GM12878 (cell line): ENCODE results near the gene ANO3. TPM values are rescaled to one million over a fixed set of nuclear protein-coding genes. Genes with fewer than 3 reads are reported as not detected.

ENCODE experiments used
- ATAC-seq: fragments of 200-7000 bp; cut with Tn5 transposase; 3 replicates; pipeline ENCODE4 v1.9.1; 2020; ENCODE audit warnings: mild to moderate bottlenecking, moderate library complexity
- BruUV-seq: library from RNA; stranded (reverse); fragments of 400-500 nt; replicated peaks from 2 replicates; lab custom pipeline; 2021; lab: Mats Ljungman, UMichigan
- CTCF ChIA-PET: fragments of 300-600 bp; sonication (Branson Sonifier 250); formaldehyde crosslinking; extraction: SDS; loops from one replicate; lab custom pipeline; 2021; ENCODE audit warnings: inconsistent platforms; lab: Yijun Ruan, JAX
- POLR2A ChIA-PET: fragments of 350-600 bp; formaldehyde crosslinking; extraction: SDS; loops from one replicate; lab custom pipeline; 2021; ENCODE audit warnings: inconsistent platforms; lab: Charles Lee
- RAD21 ChIA-PET: fragments of 300-600 bp; sonication (Branson Sonifier 250); formaldehyde crosslinking; loops from one replicate; lab custom pipeline; 2023; ENCODE audit warnings: antibody characterized with exemption; ENCODE audit not compliant: unreplicated experiment; lab: Charles Lee
- SMC1A ChIA-PET: fragments of 300-600 bp; sonication (Branson Sonifier 250); formaldehyde crosslinking; loops from one replicate; lab custom pipeline; 2023; ENCODE audit not compliant: unreplicated experiment, uncharacterized antibody; lab: Charles Lee
- DNase-seq: peaks from one replicate; pipeline ENCODE4 v3.0.0-alpha.2; 2011; ENCODE audit warnings: low read depth, low spot score
- FAIRE-seq: peaks from 3 replicates; lab custom pipeline; 2011; peaks lifted over from hg19 to GRCh38; lab: Jason Lieb, UNC
- H2AFZ ChIP-seq: 2 replicates; pipeline ENCODE4 v1.6.0; 2011; ENCODE audit warnings: low read depth, low read length, control low read depth; ENCODE audit not compliant: control insufficient read depth
- H3K27ac ChIP-seq: 2 replicates; pipeline ENCODE4 v1.5.1; 2011; ENCODE audit warnings: control low read depth; ENCODE audit not compliant: control insufficient read depth, insufficient read depth
- H3K27me3 ChIP-seq, 2 experiments: replicated peaks in 1 of 2; 2 replicates each; pipeline versions ENCODE4 v1.6.0 to v1.6.1; 2011; ENCODE audit warnings: low read length in 1 of 2; ENCODE audit not compliant: control insufficient read depth in 2 of 2, insufficient read depth in 2 of 2
- H3K36me3 ChIP-seq, 2 experiments: 2 replicates each; pipeline ENCODE4 v1.5.1; 2011; ENCODE audit warnings: low read length in 1 of 2; ENCODE audit not compliant: control insufficient read depth in 2 of 2, insufficient read depth in 2 of 2
- H3K4me1 ChIP-seq: 2 replicates; pipeline ENCODE4 v1.6.1; 2011; ENCODE audit warnings: mild to moderate bottlenecking, low read length, moderate library complexity, mixed read lengths; ENCODE audit not compliant: control insufficient read depth, insufficient read depth
- H3K4me2 ChIP-seq: 2 replicates; pipeline ENCODE4 v1.6.0; 2011; ENCODE audit warnings: control low read depth; ENCODE audit not compliant: control insufficient read depth, insufficient read depth
- H3K4me3 ChIP-seq: fragments of 200-600 bp; sonication (generic); 2 replicates; pipeline ENCODE4 v1.5.1; 2016
- H3K79me2 ChIP-seq: 2 replicates; pipeline ENCODE4 v1.6.0; 2011; ENCODE audit warnings: low read length; ENCODE audit not compliant: control insufficient read depth, insufficient read depth
- H3K9ac ChIP-seq: 2 replicates; pipeline ENCODE4 v1.8.0; 2011; ENCODE audit warnings: low read length, control low read depth, mixed read lengths; ENCODE audit not compliant: control insufficient read depth, insufficient read depth
- H3K9me3 ChIP-seq: replicated peaks from 3 replicates; pipeline ENCODE4 v1.5.1; 2011; ENCODE audit warnings: mild to moderate bottlenecking, low read length; ENCODE audit not compliant: control insufficient read depth, insufficient read depth
- H4K20me1 ChIP-seq: 2 replicates; pipeline ENCODE4 v1.6.0; 2011; ENCODE audit not compliant: control insufficient read depth, insufficient read depth
- BCL11A ChIP-seq: IDR thresholded peaks from 2 replicates; pipeline ENCODE4 v1.6.1; 2011; ENCODE audit warnings: low read depth, low read length
- CBFB ChIP-seq: IDR thresholded peaks from 2 replicates; pipeline ENCODE4 v1.6.1; 2016; ENCODE audit warnings: antibody characterized with exemption, low read depth
- EED ChIP-seq: sonication (generic); IDR thresholded peaks from 2 replicates; pipeline ENCODE4 v1.6.1; 2016; ENCODE audit warnings: antibody characterized with exemption, low read depth
- GATAD2B ChIP-seq: fragments of 450-650 bp; conservative IDR thresholded peaks from 2 replicates; pipeline ENCODE4 v1.6.1; 2017; ENCODE audit warnings: low read depth, mild to moderate bottlenecking, moderate library complexity
- IKZF1 ChIP-seq: fragments of 450-650 bp; conservative IDR thresholded peaks from 2 replicates; pipeline ENCODE4 v1.6.1; 2017; ENCODE audit warnings: antibody characterized with exemption, mild to moderate bottlenecking
- KDM1A ChIP-seq: fragments of 200-600 bp; sonication (generic); IDR thresholded peaks from 2 replicates; pipeline ENCODE4 v1.6.1; 2016; ENCODE audit warnings: borderline replicate concordance
- MTA3 ChIP-seq: IDR thresholded peaks from 2 replicates; pipeline ENCODE4 v1.6.1; 2012; ENCODE audit warnings: low read length, inconsistent platforms, borderline replicate concordance
- NR2F1 ChIP-seq: fragments of 450-650 bp; conservative IDR thresholded peaks from 2 replicates; pipeline ENCODE4 v1.6.1; 2017; ENCODE audit warnings: mild to moderate bottlenecking
- RAD51 ChIP-seq: fragments of 450-650 bp; IDR thresholded peaks from 2 replicates; pipeline ENCODE4 v1.6.1; 2016; ENCODE audit warnings: moderate library complexity, mild to moderate bottlenecking, inconsistent platforms
- RBBP5 ChIP-seq: fragments of 200-600 bp; sonication (generic); conservative IDR thresholded peaks from 2 replicates; pipeline ENCODE4 v1.6.1; 2016
- SKIL ChIP-seq: fragments of 450-650 bp; IDR thresholded peaks from 2 replicates; pipeline ENCODE4 v1.6.1; 2017; ENCODE audit warnings: mild to moderate bottlenecking, low read depth, inconsistent platforms; ENCODE audit not compliant: poor library complexity, severe bottlenecking
- SMAD5 ChIP-seq: IDR thresholded peaks from 2 replicates; pipeline ENCODE4 v1.6.1; 2016; ENCODE audit warnings: antibody characterized with exemption, low read depth
- SREBF2 ChIP-seq: IDR thresholded peaks from 2 replicates; pipeline ENCODE4 v1.6.1; 2012; ENCODE audit warnings: mild to moderate bottlenecking, low read length
- ZSCAN29 ChIP-seq: fragments of 450-650 bp; IDR thresholded peaks from 2 replicates; pipeline ENCODE4 v1.6.1; 2017; ENCODE audit warnings: mild to moderate bottlenecking, moderate library complexity
- WGBS: methylation state at CpG from one replicate; pipeline ENCODE4 v1.1.6; 2016; ENCODE audit warnings: low lambda C conversion rate; ENCODE audit not compliant: insufficient replicate concordance, insufficient coverage; ENCODE audit errors: missing lambda C conversion rate; 5-methylcytosine and 5-hydroxymethylcytosine counted together
- in situ Hi-C: fragments of 300-500 bp; cut with MboI; formaldehyde crosslinking; loops from 9 replicates; pipeline ENCODE4 v1.14.3; 2018; ENCODE audit warnings: mixed read lengths
- intact Hi-C: fragments of 100-400 bp; cut with micrococcal nuclease; formaldehyde crosslinking; loops from one replicate; pipeline ENCODE4 v1.14.2; 2022; ENCODE audit not compliant: unreplicated experiment
- polyA plus RNA-seq, 11 experiments: library from polyadenylated mRNA; depleted of rRNA in 4 of 11; unstranded in 6 of 11; stranded (reverse) in 5 of 11; fragments of >200 nt; fragmentation: Nextera tagmentation in 4 of 11; fragmentation: Illumina TruSeq in 1 of 11; extraction: Ambion mirVana in 4 of 11; extraction: Trizol in 1 of 11; gene quantifications; 1 replicate in 1 of 11; 2 replicates in 10 of 11; pipeline versions ENCODE4 v1.2.1 to v1.2.3, GENCODE V29; 2011 to 2016; ENCODE audit warnings: inconsistent platforms in 2 of 11, missing spikeins in 2 of 11, low read depth in 1 of 11
- total RNA-seq, 4 experiments: library from RNA; depleted of rRNA in 3 of 4; stranded (reverse); fragments of >200 nt in 3 of 4; fragmentation: Illumina TruSeq in 1 of 4; extraction: Trizol in 1 of 4; gene quantifications; 2 replicates each; pipeline versions ENCODE4 v1.2.1 to v1.2.3, GENCODE V29; 2013 to 2021
- TF ChIP-seq, protein P1 (sequence below): fragments of 450-650 bp; formaldehyde crosslinking; IDR thresholded peaks from 2 replicates; pipeline ENCODE4 v1.4.0; 2022; ENCODE audit warnings: mild to moderate bottlenecking, moderate library complexity

Gene ANO3
- total and polyA plus RNA-seq, 10 of the 15 experiments (the other 5 are each of a cell fraction or from before 2014, with no cell fraction given) = 0.13 to 5.9 (median 0.44) TPM

- POLR2A ChIA-PET = no interaction called here
- no peak overlapping the region for H3K9ac ChIP-seq
- no peak for FAIRE-seq
Measured at GRCh38 chr11:26512196-26512595, 180.3 kb downstream of the ANO3 start.

More at GRCh38 chr11:26512196-26512595, 180.3 kb downstream of the ANO3 start:
- 0% methylated on average over 2 of the region's 2 CpGs for WGBS
- TF ChIP-seq CBFB (no peak), ZSCAN29 (no peak), GATAD2B (no peak), BCL11A (no peak), RAD51 (no peak), KDM1A (no peak), SKIL (no peak), IKZF1 (no peak), RBBP5 (no peak), EED (no peak), NR2F1 (no peak), SREBF2 (no peak), SMAD5 (no peak), MTA3 (no peak)
- TF ChIP-seq, protein P1, sequence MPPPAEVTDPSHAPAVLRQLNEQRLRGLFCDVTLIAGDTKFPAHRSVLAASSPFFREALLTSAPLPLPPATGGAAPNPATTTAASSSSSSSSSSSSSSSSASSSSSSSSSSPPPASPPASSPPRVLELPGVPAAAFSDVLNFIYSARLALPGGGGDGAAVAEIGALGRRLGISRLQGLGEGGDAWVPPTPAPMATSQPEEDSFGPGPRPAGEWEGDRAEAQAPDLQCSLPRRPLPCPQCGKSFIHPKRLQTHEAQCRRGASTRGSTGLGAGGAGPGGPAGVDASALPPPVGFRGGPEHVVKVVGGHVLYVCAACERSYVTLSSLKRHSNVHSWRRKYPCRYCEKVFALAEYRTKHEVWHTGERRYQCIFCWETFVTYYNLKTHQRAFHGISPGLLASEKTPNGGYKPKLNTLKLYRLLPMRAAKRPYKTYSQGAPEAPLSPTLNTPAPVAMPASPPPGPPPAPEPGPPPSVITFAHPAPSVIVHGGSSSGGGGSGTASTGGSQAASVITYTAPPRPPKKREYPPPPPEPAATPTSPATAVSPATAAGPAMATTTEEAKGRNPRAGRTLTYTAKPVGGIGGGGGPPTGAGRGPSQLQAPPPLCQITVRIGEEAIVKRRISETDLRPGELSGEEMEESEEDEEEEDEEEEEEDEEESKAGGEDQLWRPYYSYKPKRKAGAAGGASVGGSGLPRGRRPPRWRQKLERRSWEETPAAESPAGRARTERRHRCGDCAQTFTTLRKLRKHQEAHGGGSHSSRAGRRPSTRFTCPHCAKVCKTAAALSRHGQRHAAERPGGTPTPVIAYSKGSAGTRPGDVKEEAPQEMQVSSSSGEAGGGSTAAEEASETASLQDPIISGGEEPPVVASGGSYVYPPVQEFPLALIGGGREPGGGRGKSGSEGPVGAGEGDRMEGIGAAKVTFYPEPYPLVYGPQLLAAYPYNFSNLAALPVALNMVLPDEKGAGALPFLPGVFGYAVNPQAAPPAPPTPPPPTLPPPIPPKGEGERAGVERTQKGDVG (CRISPR knock-in tag) = no peak
- no peaks in the 10 kb centered on the region; the same call in 1 of the 2 replicates for H4K20me1 ChIP-seq
- H3K27me3 ChIP-seq = no peaks in the 10 kb centered on the region; a peak in 1 of 4 replicates
- no peak for ATAC-seq
- CTCF ChIA-PET = interaction anchor here (0.9 to 1.4 kb wide), 3 partner anchors 11 to 39 kb away, joined by 3 to 4 read pairs (median 3); no protein-coding TSS in a partner anchor
- in situ Hi-C loops = no loop called here
- H3K79me2 ChIP-seq = no peaks in the 10 kb centered on the region
- DNase-seq = no peak
- H3K4me3 ChIP-seq = no peak overlapping the region
- no TSS peak for BruUV-seq
- H3K9me3 ChIP-seq = no peaks in the 10 kb centered on the region
- no peak overlapping the region for H2AFZ ChIP-seq
- no peak overlapping the region for H3K27ac ChIP-seq
- RAD21 ChIA-PET = interaction anchor here (1.0 kb wide), 1 partner anchor 214 kb away, joined by 3 read pairs; no protein-coding TSS in a partner anchor
- SMC1A ChIA-PET = interaction anchor here (0.8 to 1.0 kb wide), 2 partner anchors 18 to 22 kb away, joined by 3 read pairs; no protein-coding TSS in a partner anchor
- intact Hi-C loops = no loop called here
- H3K36me3 ChIP-seq = no peaks in the 10 kb centered on the region
- no peaks in the 10 kb centered on the region for H3K4me1 ChIP-seq
- no peak overlapping the region for H3K4me2 ChIP-seq
